H1 (cell line): ENCODE data around the gene FDPS. TPM values are rescaled to one million over a fixed set of nuclear protein-coding genes. Genes with fewer than 3 reads are reported as not detected.

Experiments used
- CTCF ChIA-PET: fragments of 300-600 bp; sonication (Branson Sonifier 250); formaldehyde crosslinking; loops from one replicate; lab custom pipeline; 2021; ENCODE audit not compliant: partially characterized antibody; lab: Charles Lee
- POLR2A ChIA-PET: fragments of 300-600 bp; sonication (Branson Sonifier 250); formaldehyde crosslinking; loops from one replicate; lab custom pipeline; 2021; ENCODE audit warnings: inconsistent platforms; ENCODE audit not compliant: partially characterized antibody; lab: Charles Lee
- DNase-seq, 2 experiments: peaks; one replicate each; pipeline versions ENCODE4 v3.0.0 to v3.0.0-alpha.2; 2010 to 2022; ENCODE audit warnings: low spot score in 2 of 2, low read depth in 1 of 2, mixed read lengths in 1 of 2
- FAIRE-seq: peaks from 2 replicates; lab custom pipeline; 2011; peaks lifted over from hg19 to GRCh38; lab: Jason Lieb, UNC
- H2AFZ ChIP-seq: 2 replicates; pipeline ENCODE4 v1.8.1; 2012; ENCODE audit warnings: low read length, inconsistent platforms
- H2AK5ac ChIP-seq: 2 replicates; pipeline ENCODE4 v1.6.1; 2013; ENCODE audit warnings: low read depth, low read length
- H2BK120ac ChIP-seq: replicated peaks from 2 replicates; pipeline ENCODE3; 2013; ENCODE audit warnings: low read depth, low read length, inconsistent platforms
- H2BK12ac ChIP-seq: 2 replicates; pipeline ENCODE4 v1.6.1; 2013; ENCODE audit warnings: low read depth, low read length
- H2BK15ac ChIP-seq: 2 replicates; pipeline ENCODE4 v1.6.1; 2013; ENCODE audit warnings: low read length
- H2BK20ac ChIP-seq: 2 replicates; pipeline ENCODE4 v1.6.1; 2013; ENCODE audit warnings: low read length
- H2BK5ac ChIP-seq: 2 replicates; pipeline ENCODE4 v1.6.1; 2013; ENCODE audit warnings: low read depth, low read length
- H3K14ac ChIP-seq: 2 replicates; pipeline ENCODE4 v1.6.1; 2013; ENCODE audit warnings: inconsistent platforms; ENCODE audit not compliant: insufficient read length
- H3K18ac ChIP-seq: 2 replicates; pipeline ENCODE4 v1.6.1; 2013; ENCODE audit warnings: low read length; ENCODE audit errors: extremely low read depth
- H3K23ac ChIP-seq: 2 replicates; pipeline ENCODE4 v1.6.1; 2013; ENCODE audit warnings: inconsistent platforms; ENCODE audit not compliant: insufficient read length
- H3K23me2 ChIP-seq: 2 replicates; pipeline ENCODE4 v1.6.1; 2013; ENCODE audit warnings: low read depth, low read length
- H3K27ac ChIP-seq: 2 replicates; pipeline ENCODE4 v1.6.1; 2011; ENCODE audit warnings: low read depth, low read length, inconsistent platforms
- H3K27me3 ChIP-seq, 4 experiments: replicated peaks in 1 of 4; 1 replicate in 1 of 4; 2 replicates in 3 of 4; pipeline versions ENCODE4 v1.6.1 to v1.8.1; 2011 to 2013; ENCODE audit warnings: low read length in 3 of 4, mild to moderate bottlenecking in 3 of 4, inconsistent platforms in 2 of 4, mixed read lengths in 2 of 4, moderate library complexity in 1 of 4; ENCODE audit not compliant: control insufficient read depth in 3 of 4, insufficient read depth in 3 of 4; ENCODE audit errors: extremely low read depth in 1 of 4
- H3K36me3 ChIP-seq, 4 experiments: 2 replicates each; pipeline versions ENCODE4 v1.6.1 to v1.8.1; 2011 to 2013; ENCODE audit warnings: mild to moderate bottlenecking in 4 of 4, low read length in 3 of 4, moderate library complexity in 2 of 4, control low read depth in 1 of 4, inconsistent platforms in 1 of 4; ENCODE audit not compliant: insufficient read depth in 4 of 4, control insufficient read depth in 2 of 4
- H3K4ac ChIP-seq: replicated peaks from 2 replicates; pipeline ENCODE3; 2013; ENCODE audit warnings: low read length, low read depth, mixed read lengths, inconsistent platforms; ENCODE audit not compliant: insufficient read length
- H3K4me1 ChIP-seq, 4 experiments: replicated peaks in 1 of 4; 1 replicate in 1 of 4; 2 replicates in 3 of 4; pipeline versions ENCODE4 v1.6.1 to v1.8.1; 2011 to 2013; ENCODE audit warnings: low read length in 3 of 4, inconsistent platforms in 2 of 4, mixed read lengths in 1 of 4; ENCODE audit not compliant: insufficient read depth in 4 of 4, control insufficient read depth in 3 of 4
- H3K4me2 ChIP-seq, 2 experiments: 2 replicates each; pipeline versions ENCODE4 v1.6.1 to v1.8.1; 2011 to 2013; ENCODE audit warnings: low read depth in 2 of 2, low read length in 2 of 2, control low read depth in 1 of 2, inconsistent platforms in 1 of 2, mild to moderate bottlenecking in 1 of 2; ENCODE audit not compliant: insufficient read depth in 1 of 2
- H3K4me3 ChIP-seq, 4 experiments: fragments of 200-600, 300-600 bp in 1 of 4; sonication (generic), shearing (Covaris generic), sonication (Bioruptor Twin) in 1 of 4; 2 replicates each; pipeline versions ENCODE4 v1.5.1 to v1.8.1; 2011 to 2016; ENCODE audit warnings: low read length in 4 of 4, low read depth in 3 of 4, control low read depth in 2 of 4, inconsistent platforms in 2 of 4, mild to moderate bottlenecking in 2 of 4, mixed read lengths in 1 of 4, moderate library complexity in 1 of 4; ENCODE audit not compliant: insufficient read depth in 2 of 4; ENCODE audit errors: extremely low read depth in 1 of 4
- H3K56ac ChIP-seq: replicated peaks from 2 replicates; pipeline ENCODE3; 2013; ENCODE audit warnings: low read depth, mild to moderate bottlenecking, mixed read lengths, low read length, inconsistent platforms; ENCODE audit not compliant: insufficient read length
- H3K79me1 ChIP-seq: 2 replicates; pipeline ENCODE4 v1.6.1; 2013; ENCODE audit warnings: low read depth, low read length, control low read depth
- H3K79me2 ChIP-seq, 2 experiments: 2 replicates each; pipeline versions ENCODE4 v1.6.1 to v1.8.1; 2012 to 2013; ENCODE audit warnings: low read length in 2 of 2, mild to moderate bottlenecking in 2 of 2, inconsistent platforms in 1 of 2; ENCODE audit not compliant: insufficient read depth in 2 of 2, control insufficient read depth in 1 of 2
- H3K9ac ChIP-seq, 4 experiments: replicated peaks in 1 of 4; 1 replicate in 1 of 4; 2 replicates in 3 of 4; pipeline versions ENCODE4 v1.6.1 to v1.8.1; 2011 to 2013; ENCODE audit warnings: low read depth in 3 of 4, low read length in 3 of 4, control low read depth in 2 of 4, mild to moderate bottlenecking in 2 of 4, moderate library complexity in 2 of 4, inconsistent platforms in 1 of 4; ENCODE audit errors: extremely low read depth in 1 of 4
- H3K9me3 ChIP-seq, 2 experiments: 2 replicates each; pipeline versions ENCODE4 v1.6.1 to v1.8.1; 2012 to 2013; ENCODE audit warnings: mild to moderate bottlenecking in 2 of 2, moderate library complexity in 2 of 2, control low read depth in 1 of 2, inconsistent platforms in 1 of 2, low read depth in 1 of 2, low read length in 1 of 2, mixed read lengths in 1 of 2; ENCODE audit not compliant: insufficient read depth in 2 of 2
- H4K20me1 ChIP-seq, 2 experiments: replicated peaks in 1 of 2; 2 replicates each; pipeline versions ENCODE3 to v1.8.1; 2011 to 2013; ENCODE audit warnings: inconsistent platforms in 2 of 2, low read length in 2 of 2, mild to moderate bottlenecking in 1 of 2; ENCODE audit not compliant: insufficient read depth in 2 of 2, control insufficient read depth in 1 of 2
- H4K5ac ChIP-seq: 2 replicates; pipeline ENCODE4 v1.6.1; 2013; ENCODE audit warnings: low read length, low read depth, mixed read lengths, inconsistent platforms; ENCODE audit not compliant: insufficient read length
- H4K8ac ChIP-seq: 2 replicates; pipeline ENCODE4 v1.8.0; 2013; ENCODE audit warnings: mild to moderate bottlenecking, moderate library complexity, low read length, inconsistent platforms; ENCODE audit not compliant: insufficient read depth; ENCODE audit errors: extremely low read depth
- H4K91ac ChIP-seq: replicated peaks from 2 replicates; pipeline ENCODE3; 2013; ENCODE audit warnings: low read length, mixed read lengths, inconsistent platforms; ENCODE audit not compliant: insufficient read length
- CTCF ChIP-seq, 3 experiments: IDR thresholded peaks; 1 replicate in 2 of 3; 2 replicates in 1 of 3; pipeline versions ENCODE4 v1.5.1 to v1.6.1; 2011; ENCODE audit warnings: low read length in 3 of 3, mild to moderate bottlenecking in 3 of 3, inconsistent platforms in 2 of 3, low read depth in 1 of 3, moderate library complexity in 1 of 3; ENCODE audit not compliant: insufficient read depth in 1 of 3; ENCODE audit errors: control extremely low read depth in 1 of 3
- FOSL1 ChIP-seq: IDR thresholded peaks from 2 replicates; pipeline ENCODE4 v1.6.1; 2011; ENCODE audit warnings: mild to moderate bottlenecking, low read depth, low read length, moderate library complexity; ENCODE audit not compliant: insufficient read depth
- RAD21 ChIP-seq, 2 experiments: IDR thresholded peaks in 1 of 2; conservative IDR thresholded peaks in 1 of 2; 2 replicates each; pipeline ENCODE4 v1.6.1; 2011; ENCODE audit warnings: low read depth in 2 of 2, low read length in 2 of 2, improper control_type of control experiment in 1 of 2, inconsistent platforms in 1 of 2, mild to moderate bottlenecking in 1 of 2, moderate library complexity in 1 of 2
- RBBP5 ChIP-seq: IDR thresholded peaks from 2 replicates; pipeline ENCODE4 v1.7.1; 2012; ENCODE audit warnings: low read depth, mild to moderate bottlenecking, inconsistent platforms, low read length, moderate library complexity, borderline replicate concordance
- YY1 ChIP-seq: IDR thresholded peaks from 2 replicates; pipeline ENCODE4 v1.6.1; 2011; ENCODE audit warnings: low read depth, mild to moderate bottlenecking, low read length
- WGBS, 2 experiments: shearing (Covaris generic) in 1 of 2; methylation state at CpG; one replicate each; pipeline versions ENCODE4 v1.1.6 to v1.1.7; 2013 to 2015; ENCODE audit warnings: low lambda C conversion rate in 2 of 2, mixed read lengths in 2 of 2, inconsistent platforms in 1 of 2, low coverage in 1 of 2, missing lambda C conversion rate in 1 of 2; ENCODE audit not compliant: insufficient replicate concordance in 2 of 2, insufficient coverage in 1 of 2, insufficient read length in 1 of 2; ENCODE audit errors: extremely low coverage in 1 of 2, missing lambda C conversion rate in 1 of 2; 5-methylcytosine and 5-hydroxymethylcytosine counted together
- polyA plus RNA-seq, 7 experiments: library from polyadenylated mRNA; depleted of rRNA in 3 of 7; stranded (reverse) in 5 of 7; unstranded in 2 of 7; fragments of >200 nt in 5 of 7; fragments of 200-250 nt in 2 of 7; gene quantifications; 1 replicate in 5 of 7; 2 replicates in 1 of 7; 4 replicates in 1 of 7; pipeline versions ENCODE4 v1.2.1 to v1.2.3, GENCODE V29; 2011 to 2013; ENCODE audit warnings: missing spikeins in 2 of 7, mixed read lengths in 2 of 7
- total RNA-seq: library from RNA; stranded (reverse); fragmentation: NEBNext Ultra II Directional; extraction: Animal tissue kit (Norgen Biotek cat#: 25700); gene quantifications from 2 replicates; pipeline ENCODE4 v1.2.1, GENCODE V29; 2021

FDPS gene
- total and polyA plus RNA-seq, 2 of the 8 experiments (the other 6 are each of a cell fraction or from before 2014, with no cell fraction given): 267 to 368 TPM

- H3K27me3 ChIP-seq: no peaks in the 10 kb centered on the region; a peak in 1 of 7 replicates
- peak overlapping the region; percentile 98; the same call in 1 of the 2 replicates for H2BK20ac ChIP-seq
- H3K56ac ChIP-seq: no peak overlapping the region
- H3K14ac ChIP-seq: no peak overlapping the region
- H3K4ac ChIP-seq: no peak overlapping the region
- H3K27ac ChIP-seq: no peak overlapping the region
- DNase-seq (no peak), FAIRE-seq (no peak)
- ChIA-PET POLR2A (interaction anchor here (0.6 to 2.1 kb wide), 15 partner anchors 11 to 625 kb away, joined by 3 to 14 read pairs (median 5); partner anchors contain the start of genes CLK2, RUSC1, SCAMP3 and THBS3), CTCF (interaction anchor here (0.9 to 6.4 kb wide), 21 partner anchors 10 to 261 kb away, joined by 3 to 103 read pairs (median 6); partner anchors contain the start of genes CLK2, HCN3, RUSC1 and SCAMP3)
- H3K79me2 ChIP-seq: peaks cover 8 to 30% of the 10 kb centered on the region in 2 experiments
- no peak overlapping the region for H4K8ac ChIP-seq
- peaks cover 9% of the 10 kb centered on the region for H3K23me2 ChIP-seq
- H4K20me1 ChIP-seq: peaks cover under 1 to 10% of the 10 kb centered on the region in 2 experiments
- H3K9me3 ChIP-seq: no peaks in the 10 kb centered on the region
- peak overlapping the region; percentile 86; the same call in 1 of the 2 replicates for H2BK5ac ChIP-seq
- H3K36me3 ChIP-seq: peaks cover 0 to 13% (median 8%) of the 10 kb centered on the region in 4 experiments; a peak in 5 of 8 replicates
- no peak overlapping the region for H3K4me3 ChIP-seq
- TF ChIP-seq RBBP5 (no peak), RAD21 (IDR thresholded peaks at IDR 0.05 in 1 of 2, conservative IDR thresholded peaks at IDR 0.05 in 1 of 2; ENCODE audit: low read depth in 2 of 2, low read length in 2 of 2) (peak; percentile 64 to 73), FOSL1 (no peak), CTCF (IDR thresholded peaks at IDR 0.05; ENCODE audit: control extremely low read depth in 1 of 3, insufficient read depth in 1 of 3, low read depth in 1 of 3, low read length in 3 of 3) (peak in 2 of 3 experiments; percentile 68 to 74; a peak in 3 of 4 replicates), YY1 (0 out of 2 replicates have a peak, but pooled peaks have one; percentile 45)
- 74% methylated on average over 6 of the region's 6 CpGs; no CpG with 5 or more reads in 1 of the 2 experiments for WGBS, 2 experiments
- 0 out of 2 replicates have a peak overlapping the region, but pooled peaks have one; percentile 33 for H2AK5ac ChIP-seq
- H2BK12ac ChIP-seq: peak overlapping the region; percentile 62; the same call in 1 of the 2 replicates
- H4K91ac ChIP-seq: peak overlapping the region; percentile 84
- no peak overlapping the region for H3K23ac ChIP-seq
- no peak overlapping the region for H2AFZ ChIP-seq
- H3K79me1 ChIP-seq: peaks cover 11% of the 10 kb centered on the region; the same call in 1 of the 2 replicates
- no peak overlapping the region for H2BK120ac ChIP-seq
- H4K5ac ChIP-seq: no peak overlapping the region
- H3K9ac ChIP-seq: no peak overlapping the region
- 0 out of 2 replicates have a peak overlapping the region, but pooled peaks have one; percentile 98 for H2BK15ac ChIP-seq
- H3K4me1 ChIP-seq: peaks cover 0 to 8% (median 4%) of the 10 kb centered on the region in 4 experiments; a peak in 6 of 7 replicates
- peak overlapping the region in 1 of 2 experiments; percentile 83; a peak in 1 of 4 replicates for H3K4me2 ChIP-seq
- H3K18ac ChIP-seq: no peak overlapping the region
Observed at GRCh38 chr1:155307247-155307740, 1.4 kb upstream of the FDPS start.
